Raji (cell line): ENCODE data around the gene PRMT7.
A peak's percentile ranks its signal among the peaks of the same experiment; 100 is the strongest.

Source experiments
- POLR2A ChIP-seq: IDR thresholded peaks from 2 replicates; pipeline ENCODE4 v1.6.1; 2011; ENCODE audit warnings: low read depth, low read length, control low read depth; ENCODE audit not compliant: insufficient read depth

PRMT7 gene

GRCh38 chr16:68289621-68290329, 21.0 kb upstream of the PRMT7 start:
- TF ChIP-seq POLR2A: no peak

- no peak for TF ChIP-seq POLR2A
Measured at GRCh38 chr16:68290450-68290849, 20.4 kb upstream of the PRMT7 start.

- TF ChIP-seq POLR2A: no peak
Measured at GRCh38 chr16:68291227-68291626, 19.6 kb upstream of the PRMT7 start.

GRCh38 chr16:68292425-68292824, 18.4 kb upstream of the PRMT7 start:
- TF ChIP-seq POLR2A: no peak

- TF ChIP-seq POLR2A: no peak
Measured at GRCh38 chr16:68296291-68296690, 14.5 kb upstream of the PRMT7 start.

GRCh38 chr16:68296693-68297092, 14.1 kb upstream of the PRMT7 start:
- no peak for TF ChIP-seq POLR2A

- no peak for TF ChIP-seq POLR2A
Measured at GRCh38 chr16:68297908-68298307, 12.9 kb upstream of the PRMT7 start.

- TF ChIP-seq POLR2A: no peak
Measured at GRCh38 chr16:68298312-68298711, 12.5 kb upstream of the PRMT7 start.

- TF ChIP-seq POLR2A: 0 out of 2 replicates have a peak, but pooled peaks have one; percentile 16
Measured at GRCh38 chr16:68298907-68299561, 11.8 kb upstream of the PRMT7 start.

GRCh38 chr16:68299571-68300453, 11.0 kb upstream of the PRMT7 start:
- no peak for TF ChIP-seq POLR2A

GRCh38 chr16:68300734-68301459, 9.9 kb upstream of the PRMT7 start:
- no peak for TF ChIP-seq POLR2A

- TF ChIP-seq POLR2A: no peak
Measured at GRCh38 chr16:68306633-68307032, 4.2 kb upstream of the PRMT7 start.

- no peak for TF ChIP-seq POLR2A
Measured at GRCh38 chr16:68309799-68310198, 1.0 kb upstream of the PRMT7 start.

GRCh38 chr16:68310437-68310773, 414 bp upstream of the PRMT7 start:
- TF ChIP-seq POLR2A: no peak

GRCh38 chr16:68313116-68313515, 2.3 kb downstream of the PRMT7 start:
- no peak for TF ChIP-seq POLR2A
